Stimulated activated CD4-positive, alpha-beta T cell treated with anti-CD3 and anti-CD28 coated beads, Interleukin-1b, Interleukin-23, amount 100 ng/mL, for 24 hours (primary cell): ENCODE measurements around the gene ARMC6.
A peak's percentile ranks its signal among the peaks of the same experiment; 100 is the strongest.

Experiments used
- DNase-seq, 4 experiments: peaks; one replicate each; pipeline ENCODE4 v3.0.0-alpha.2; 2020; ENCODE audit warnings: low read depth in 4 of 4, low spot score in 1 of 4

Gene ARMC6

DNA sequence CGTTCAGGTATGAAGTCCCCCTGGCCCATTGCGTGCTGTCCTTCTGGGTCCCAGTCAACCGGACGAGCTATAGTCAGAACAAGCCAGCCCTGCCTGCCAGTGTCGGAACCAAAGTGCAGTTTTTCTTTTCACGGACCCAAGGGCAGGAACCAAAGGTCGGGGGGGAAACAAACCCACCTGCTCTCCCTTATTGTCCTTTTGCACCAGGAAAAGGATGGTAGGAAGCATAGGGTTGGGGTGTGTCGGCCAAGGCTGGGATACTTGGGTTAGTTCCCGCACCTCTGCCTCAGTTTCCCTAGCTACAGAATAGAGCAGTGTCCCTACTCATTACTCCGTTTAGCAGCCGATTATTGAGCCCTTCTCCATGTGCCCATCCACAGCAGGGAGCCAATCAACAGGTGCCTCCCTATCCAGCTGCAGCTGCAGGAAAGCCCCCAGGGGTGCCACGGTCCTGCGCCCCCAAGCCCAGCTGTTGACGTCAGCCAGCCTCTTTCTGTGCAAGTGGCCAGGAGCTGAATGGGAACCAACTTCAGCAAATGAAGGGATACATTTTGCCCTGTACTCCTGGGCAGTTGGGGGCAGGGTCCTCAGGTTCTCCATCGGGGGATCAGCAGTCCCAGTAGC is 21.0 kb downstream of the ARMC6 start:
- DNase-seq, result no peak

DNA sequence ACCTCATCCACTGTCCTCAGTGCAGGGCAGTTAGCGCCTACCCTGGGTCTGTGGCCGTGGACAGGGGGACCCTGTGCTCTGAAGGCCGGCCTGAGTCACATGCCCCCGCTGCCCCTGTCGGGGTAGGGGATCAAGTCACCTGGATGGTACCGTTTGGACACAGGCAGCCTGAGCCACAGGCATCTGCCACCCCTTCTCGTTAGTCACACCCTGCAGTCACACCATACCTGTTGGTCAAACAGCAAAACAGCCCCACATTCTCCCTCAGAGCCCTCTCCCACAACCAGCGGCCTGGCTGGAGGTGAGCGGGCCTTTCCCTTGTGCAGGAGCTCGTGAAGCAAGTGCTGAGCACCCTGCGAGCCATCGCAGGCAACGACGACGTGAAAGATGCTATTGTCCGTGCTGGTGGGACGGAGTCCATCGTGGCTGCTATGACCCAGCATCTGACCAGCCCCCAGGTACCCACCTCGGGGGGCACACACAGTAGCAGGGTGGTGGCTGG is 21.6 kb downstream of the ARMC6 start:
- DNase-seq, result no peak

DNA sequence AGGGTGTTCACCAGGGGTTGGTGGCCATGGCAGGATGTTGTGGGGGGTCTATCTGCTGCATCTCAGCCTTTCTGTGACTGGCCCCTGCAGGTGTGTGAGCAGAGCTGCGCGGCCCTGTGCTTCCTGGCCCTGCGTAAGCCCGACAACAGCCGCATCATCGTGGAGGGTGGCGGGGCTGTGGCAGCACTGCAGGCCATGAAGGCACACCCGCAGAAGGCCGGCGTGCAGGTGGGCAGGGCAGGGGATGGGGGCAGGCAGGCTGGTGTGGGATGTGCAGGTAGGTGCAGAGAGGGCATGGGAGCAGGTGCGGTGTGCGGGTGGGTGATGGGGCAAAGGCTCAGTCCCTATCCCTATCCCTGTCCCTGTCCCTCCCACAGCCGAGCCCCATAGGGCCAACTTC is 22.3 kb downstream of the ARMC6 start:
- DNase-seq, result no peak

DNA sequence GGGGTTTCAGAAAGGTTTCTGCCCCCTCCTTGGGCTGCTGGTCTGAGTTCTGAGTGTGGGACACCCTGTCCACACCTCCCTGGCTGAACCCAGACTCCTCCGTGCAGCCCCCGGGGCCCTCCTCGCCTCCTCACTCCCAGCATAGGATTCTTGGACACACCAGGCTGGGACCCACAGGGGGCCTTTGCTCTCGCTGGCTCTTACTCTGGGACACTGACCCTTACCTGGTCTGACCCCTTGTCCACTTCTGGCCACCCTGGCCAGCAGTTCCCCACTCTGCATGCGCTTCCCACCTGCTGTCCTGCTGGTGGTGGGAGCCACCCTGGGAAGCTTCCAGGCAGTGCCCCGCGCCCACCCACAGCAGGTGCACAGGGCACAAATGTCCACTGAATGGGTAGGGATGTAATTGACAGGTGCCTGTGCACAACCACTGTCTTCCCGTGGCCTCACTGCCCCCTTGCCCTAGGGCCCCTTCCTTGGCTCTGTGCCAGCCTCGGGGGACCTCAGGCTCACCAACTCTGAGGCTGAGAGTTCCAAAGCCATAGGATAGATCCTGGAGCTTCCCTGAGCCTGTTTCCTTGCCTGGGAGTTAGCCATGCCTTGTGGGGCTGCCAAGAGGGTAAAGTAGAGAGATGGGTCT is 23.4 kb downstream of the ARMC6 start:
- no peak for DNase-seq

DNA sequence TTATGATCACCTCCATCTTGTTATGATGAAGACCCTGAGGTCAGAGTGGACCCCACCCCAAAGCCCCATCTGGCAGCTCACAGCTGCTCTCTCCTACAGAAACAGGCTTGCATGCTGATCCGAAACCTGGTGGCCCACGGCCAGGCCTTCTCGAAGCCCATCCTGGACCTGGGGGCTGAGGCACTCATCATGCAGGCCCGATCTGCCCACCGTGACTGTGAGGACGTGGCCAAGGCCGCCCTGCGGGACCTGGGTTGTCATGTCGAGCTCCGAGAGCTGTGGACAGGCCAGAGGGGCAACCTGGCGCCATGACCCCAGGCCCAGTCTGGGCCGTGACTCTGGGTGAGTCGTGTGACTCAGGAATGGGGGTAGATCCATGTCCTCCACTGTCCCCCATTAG is 23.9 kb downstream of the ARMC6 start:
- no peak for DNase-seq

DNA sequence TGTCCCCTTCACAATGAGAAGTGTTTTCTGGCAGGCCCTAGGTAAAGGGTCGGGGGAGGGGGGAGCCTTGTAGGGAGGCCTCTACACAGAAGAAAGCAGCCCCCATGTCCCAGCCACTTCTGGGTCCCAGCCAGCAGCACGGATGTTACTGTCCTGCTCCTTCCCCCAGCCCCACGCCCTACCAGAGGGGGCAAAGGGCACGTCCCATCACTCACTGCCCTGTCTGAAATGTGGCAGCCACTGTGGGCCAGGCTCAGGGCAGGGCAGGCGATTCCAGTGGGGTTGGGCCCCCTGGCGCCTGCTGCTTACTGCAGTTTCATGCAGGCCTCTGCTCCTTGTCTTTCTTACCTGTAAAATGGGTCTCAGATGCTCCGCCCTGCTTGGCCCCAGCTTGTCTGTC is 24.3 kb downstream of the ARMC6 start:
- DNase-seq, result no peak

DNA sequence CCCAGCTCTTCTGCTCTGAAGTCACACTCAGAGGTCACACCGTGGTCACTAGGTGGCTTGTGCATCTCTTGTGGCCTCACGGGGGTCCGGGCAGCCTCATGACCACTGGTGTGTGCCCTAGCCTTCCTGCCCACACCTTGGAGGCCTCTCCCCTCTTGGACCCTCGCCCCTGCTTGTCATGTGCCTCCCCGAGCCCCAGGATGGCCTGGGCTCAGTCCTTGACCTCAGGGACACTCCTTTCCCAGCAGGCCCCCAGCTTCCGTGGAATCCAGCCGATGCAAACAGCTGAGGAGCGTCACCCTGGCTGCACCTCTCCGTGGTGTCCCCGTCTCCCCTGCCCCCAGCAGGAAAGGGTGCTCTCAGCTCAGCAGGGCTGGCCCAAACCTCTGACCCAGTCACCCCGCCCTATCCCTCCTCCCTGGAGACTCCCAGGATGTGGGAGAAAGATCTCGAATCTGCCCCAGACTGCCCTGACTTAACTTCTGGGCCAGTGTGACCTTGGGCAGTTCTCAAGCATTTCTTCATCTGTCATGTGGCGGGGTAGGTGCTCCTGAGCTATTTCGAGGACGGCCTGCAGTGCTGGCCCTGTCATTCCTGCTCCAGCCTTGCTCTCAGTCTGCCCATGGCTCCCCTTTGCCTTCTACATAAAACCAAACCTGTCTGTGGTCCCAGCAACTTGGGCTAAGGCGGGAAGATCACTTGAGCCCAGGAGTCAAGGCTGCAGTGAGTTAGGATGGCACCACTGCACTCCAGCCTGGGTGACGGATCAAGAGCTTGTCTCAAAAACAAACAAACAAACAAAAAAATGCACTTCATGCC is 25.8 kb downstream of the ARMC6 start:
- DNase-seq, result no peak

DNA sequence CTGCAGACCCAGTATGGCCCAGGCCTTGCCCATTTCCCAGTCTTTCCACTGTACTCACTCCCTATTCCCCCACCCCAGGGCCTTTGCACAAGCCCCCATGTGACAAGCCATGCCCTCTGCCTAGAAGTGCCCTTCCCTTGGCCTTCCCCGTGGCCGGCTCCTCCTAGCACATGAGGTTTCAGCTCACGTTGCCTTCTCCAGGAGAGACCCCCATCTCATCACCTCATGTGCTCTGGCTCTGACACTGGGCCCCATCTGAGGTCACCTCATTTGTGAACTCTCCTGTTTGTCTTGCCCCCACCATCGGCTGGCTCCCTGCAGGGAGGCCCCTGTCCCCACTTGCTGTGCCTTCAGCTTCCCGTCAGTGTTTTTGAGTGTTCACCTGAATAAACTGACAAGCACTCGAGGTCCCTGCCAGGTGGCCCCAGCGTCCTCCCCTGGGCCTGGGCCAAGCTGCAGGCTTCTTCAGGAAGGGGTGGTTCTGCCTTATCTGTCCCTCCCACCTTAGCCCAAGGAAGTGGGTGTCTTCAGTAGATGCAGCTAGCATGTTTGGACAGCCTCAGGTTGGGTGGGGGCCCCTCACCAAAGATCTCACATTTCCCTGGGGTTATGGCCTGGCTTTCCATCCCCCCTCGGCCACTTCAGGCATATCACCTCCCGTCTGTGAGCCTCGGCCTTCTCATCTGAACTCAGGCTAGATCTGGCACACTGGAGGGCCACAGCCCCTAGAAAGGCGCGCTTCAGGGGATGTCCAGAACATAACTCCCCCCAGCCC is 26.6 kb downstream of the ARMC6 start:
- DNase-seq, result no peak

DNA sequence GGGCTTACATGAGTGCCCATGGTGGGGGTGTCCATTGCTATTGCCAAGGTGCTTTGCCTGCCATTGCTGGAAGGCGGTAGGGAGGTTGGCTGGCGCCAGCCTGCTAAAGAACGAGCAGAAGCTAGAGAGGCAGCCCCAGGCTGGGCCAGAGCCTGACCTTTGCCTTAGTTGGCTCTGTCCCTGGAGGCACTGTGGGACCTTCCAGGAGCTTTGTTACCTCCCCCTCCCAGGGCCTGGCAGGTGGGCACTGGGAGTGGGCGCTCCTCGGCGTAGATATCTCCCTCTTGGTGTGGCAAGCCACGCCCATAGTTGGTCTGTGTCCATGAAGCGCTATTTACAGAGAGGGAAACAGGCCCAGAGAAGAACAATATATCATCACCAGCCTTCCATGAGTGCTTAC is 28.1 kb downstream of the ARMC6 start:
- no peak for DNase-seq

DNA sequence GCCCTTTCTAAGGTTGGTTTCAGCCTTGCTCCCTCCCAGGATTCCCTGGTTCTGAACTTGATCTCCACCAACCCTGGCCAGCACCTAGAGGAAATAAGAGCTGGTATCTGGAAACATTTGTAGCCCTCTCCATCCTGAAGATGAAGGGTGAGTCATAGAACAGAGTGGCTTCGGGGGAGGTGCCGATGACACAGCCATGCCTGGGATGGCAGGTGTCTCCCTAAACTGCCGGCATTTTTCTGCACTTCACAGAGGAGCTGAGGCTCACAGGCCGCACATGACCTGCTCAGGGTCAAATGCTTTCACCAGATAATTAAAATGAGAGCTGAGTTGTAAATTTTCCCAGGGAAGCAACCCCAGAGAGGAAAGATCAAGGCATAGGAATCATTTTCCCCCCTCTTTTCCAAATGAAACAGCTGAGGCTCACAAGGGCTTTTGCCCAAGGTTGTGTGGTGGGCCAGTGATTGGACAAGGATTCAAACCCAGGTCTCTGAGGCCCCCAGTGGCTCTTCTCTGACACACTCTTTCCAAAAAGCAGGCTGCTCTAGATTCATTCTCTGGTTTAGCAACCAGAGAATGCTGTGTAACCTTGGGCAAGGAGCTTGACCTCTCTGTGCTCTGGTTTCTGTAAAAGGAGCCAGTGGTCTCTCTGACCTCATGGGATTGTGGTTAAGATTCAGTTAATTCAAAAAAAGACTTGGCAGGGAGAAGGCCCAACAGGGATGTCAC is 29.2 kb downstream of the ARMC6 start:
- no peak for DNase-seq

DNA sequence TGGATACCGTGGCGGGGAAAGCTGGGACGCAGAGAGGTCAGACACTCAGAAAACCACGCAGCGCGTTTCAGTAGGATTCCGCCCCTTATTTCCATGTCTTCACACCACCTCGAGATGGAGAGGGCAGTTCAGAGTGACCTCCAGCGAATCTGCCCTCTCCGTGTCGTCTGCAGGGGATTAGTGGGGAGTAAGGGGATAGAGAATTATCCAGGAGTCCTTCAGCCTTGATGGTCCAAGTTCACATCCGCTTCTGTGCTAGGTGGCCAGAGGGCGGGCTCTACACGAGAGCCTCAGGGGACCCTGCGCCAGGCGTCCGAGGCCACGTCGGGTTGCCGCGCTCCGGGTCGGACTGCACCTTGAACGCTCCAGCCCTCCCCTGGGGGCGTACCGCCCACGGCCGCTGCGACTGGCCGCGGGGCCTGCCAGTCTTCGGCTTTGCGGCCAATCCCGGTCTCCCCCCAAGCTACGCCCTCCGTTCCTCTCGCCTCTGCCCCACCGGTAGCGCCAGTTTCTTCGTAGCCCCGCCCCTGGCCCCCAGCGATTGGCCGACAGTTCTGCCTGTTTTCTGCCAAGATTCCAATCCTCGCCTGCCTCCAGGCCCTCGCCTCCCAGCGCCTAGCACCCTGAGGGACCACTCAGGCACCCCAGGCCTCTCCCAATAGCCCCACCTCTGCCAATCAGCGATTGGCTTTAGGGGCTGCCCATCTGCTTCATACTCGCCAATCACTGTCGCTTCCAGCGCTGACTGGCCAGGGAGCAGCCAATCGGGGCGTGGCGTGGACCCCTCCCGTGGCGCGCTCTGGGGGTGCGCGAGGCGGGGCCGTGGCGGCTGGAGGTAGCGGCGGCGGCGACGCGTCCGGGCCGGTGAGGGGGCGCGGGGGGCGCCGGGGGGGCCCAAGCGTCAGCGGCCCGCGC is 30.0 kb downstream of the ARMC6 start, which contains the start of gene SLC25A42:
SLC25A42 (plus strand) TSS at position 812 of the 915 bp plus-strand sequence. CDS start 32,131 bp downstream, outside the sequence.
- DNase-seq, result peak; percentile 91 to 97 (median 96)

DNA sequence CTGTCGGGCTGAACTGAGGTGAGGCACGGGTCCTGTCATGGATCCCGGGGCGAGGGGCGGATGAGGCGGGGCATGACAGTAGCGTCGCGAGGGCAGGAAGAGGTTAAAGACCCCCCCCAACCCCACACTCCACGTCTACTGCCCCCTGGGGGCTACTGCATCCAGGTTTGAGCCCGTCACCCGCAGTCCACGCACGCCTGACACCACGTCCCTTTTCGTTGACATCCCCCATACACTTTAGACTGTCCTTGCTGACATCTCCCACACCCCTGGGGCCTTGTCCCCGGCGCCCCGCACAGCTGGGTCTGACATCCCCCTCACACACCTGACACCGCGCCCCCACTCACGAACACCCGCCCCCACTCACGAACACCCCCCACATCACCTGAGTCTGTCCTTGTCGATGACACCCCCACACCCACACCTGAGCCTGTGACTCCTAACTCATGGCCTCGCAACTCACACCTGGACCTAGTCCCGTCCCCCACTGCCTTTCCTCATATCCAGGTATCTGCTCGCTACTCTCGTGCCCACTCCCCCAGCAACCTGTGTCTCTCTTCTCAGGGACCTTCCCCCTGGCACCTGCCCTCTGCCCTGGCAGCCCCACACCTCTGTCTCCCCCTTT is 30.8 kb downstream of the ARMC6 start:
- DNase-seq, result no peak

DNA sequence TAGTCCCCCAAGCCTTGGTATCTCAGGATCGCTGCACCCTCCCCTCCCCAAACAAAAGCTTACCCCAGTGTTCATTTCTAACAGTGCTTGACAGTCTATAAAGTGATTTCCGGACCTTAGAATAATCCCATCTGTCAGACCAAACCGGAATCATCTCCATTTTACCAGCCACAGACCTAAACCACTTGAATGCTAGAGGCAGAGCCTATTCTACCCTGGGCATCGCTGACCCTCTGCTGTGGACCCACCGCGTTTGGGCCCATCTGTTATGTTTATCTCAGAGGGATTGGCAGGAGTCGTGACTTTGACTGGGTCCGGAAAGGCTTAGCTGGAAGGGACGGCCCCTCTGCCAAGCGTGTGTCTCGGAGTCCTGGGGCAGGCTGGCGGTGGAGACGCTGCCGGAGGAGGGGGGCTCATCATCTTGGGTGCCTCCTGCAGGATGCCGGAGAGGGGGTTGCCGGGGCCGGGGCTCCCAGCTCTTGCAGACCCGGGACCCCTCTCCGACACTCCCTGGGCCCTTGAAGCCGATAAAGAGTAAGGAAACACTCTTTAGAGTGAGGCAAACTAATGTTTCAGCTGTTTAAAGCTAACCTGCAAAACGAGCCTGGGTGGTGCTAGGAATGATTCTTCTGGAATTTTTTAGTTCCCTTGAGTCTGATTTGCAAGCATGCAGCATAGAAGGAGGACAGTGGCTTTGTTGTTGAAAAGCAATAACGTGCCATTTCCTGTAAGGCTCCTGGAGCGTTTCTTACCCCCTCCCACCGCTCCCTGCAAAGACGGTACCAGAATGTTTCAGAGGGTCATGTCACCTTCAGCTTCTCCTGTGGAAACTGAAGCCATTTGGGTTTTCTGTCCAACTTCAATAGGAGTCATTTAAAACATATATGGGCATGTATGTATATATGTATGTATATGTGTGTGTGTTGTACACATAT is 31.7 kb downstream of the ARMC6 start:
- DNase-seq, result peak in 2 of 4 experiments; percentile 10 to 24

DNA sequence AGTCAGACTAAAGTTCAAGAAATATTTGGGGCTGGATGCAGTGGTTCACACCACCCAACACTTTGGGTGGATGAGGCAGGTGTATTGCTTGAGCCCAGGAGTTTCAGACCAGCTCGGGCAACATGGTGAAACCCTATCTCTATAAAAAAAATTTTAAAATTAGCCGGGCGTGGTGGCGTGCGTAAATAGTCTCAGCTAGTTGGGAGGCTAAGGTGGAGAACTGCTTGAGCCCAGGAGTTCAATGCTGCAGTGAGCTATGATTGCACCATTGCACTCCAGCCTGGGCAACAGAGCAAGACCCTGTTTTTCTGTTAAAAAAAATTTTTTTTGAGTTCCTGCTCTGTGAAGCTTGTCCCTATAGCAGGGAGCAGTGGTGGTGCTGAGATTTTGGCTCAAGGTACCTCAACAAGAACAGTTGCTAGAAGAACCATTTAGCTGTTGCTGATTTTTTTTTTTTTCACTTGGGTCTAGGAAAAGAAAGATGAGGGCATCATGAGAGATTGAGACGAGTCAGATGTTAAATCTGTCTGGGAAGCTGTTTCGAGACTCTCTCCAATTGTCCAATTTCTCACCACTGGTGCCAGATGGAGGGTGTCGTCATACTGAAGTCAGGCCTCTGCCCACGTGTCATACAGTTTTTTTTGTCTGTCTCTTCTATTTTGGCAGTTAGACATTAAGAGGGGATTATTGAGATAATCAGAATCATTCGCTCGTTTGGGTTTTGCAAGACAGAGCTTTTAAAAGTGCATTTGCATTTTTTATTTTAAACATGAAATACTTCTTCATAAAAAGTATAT is 34.1 kb downstream of the ARMC6 start:
- no peak for DNase-seq

DNA sequence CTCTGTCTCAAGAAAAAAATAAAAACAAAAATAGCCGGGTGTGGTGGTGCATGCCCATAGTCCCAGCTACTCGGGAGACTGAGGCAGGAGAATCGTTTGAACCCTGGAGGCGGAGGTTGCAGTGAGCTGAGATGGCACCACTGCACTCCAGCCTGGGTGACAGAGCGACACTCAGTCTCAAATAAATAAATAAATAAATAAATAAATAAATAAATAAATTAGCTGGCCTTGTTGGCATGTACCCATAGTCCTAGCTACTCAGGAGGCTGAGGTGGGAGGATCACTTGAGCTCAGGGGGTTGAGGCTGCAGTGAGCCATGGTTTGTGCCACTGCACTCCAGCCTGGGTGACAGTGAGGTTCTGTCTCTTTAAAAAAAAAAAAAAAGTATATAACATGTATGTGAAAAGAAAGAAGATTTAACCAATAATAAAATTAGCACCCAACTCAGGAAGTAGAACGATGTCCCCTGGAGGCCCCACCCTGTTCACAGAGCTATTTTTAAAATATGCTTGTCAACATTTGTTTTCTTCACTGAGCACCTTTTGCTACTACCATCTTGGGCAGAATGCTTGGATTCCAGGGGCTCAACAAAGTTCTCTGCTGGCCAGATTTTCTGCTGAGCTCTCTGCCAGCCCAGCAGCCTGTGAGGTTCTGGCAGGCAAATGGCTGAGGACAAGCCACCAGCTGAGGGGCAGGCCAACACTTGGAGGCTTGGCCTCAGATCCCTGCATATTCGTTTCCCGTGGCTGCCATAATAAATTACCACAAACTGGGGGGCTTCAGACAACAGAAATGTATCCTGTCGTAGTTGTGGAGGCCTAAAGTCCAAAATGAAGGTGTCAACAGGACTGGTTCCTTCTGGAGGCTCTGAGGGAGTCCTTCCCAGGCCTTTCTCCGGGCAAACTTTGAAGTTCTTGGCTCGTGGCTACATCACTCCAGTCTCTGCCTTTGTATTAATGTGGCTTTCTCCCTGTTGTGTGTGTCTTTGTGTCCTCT is 35.6 kb downstream of the ARMC6 start:
- DNase-seq, result no peak

DNA sequence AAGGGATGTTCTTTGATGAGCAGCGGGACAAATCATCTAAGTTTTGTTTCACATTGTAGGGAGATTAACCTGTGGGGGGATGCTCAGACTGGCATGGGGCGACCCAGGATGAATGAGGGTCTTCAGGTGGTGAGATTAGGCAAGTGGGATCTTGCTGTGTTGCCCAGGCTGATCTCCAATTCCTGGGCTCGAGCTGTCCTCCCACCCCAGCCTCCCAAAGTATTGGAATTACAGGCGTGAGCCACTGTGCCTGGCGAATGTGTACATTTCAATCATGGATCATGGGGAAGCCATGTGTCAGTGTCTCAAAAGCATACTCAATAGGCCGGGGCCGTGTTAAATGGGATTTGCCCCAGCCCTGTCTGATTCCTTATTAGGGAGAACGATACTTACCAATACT is 38.5 kb downstream of the ARMC6 start:
- no peak for DNase-seq
